HG02973 (cell line): Measurements from ENCODE around the gene BRCA2.
A peak's percentile ranks its signal among the peaks of the same experiment; 100 is the strongest.

Experiments
- ATAC-seq: cut with Tn5 transposase; IDR thresholded peaks from one replicate; pipeline ENCODE4 v1.9.1; 2021; ENCODE audit warnings: moderate library complexity; ENCODE audit not compliant: unreplicated experiment

The BRCA2 gene

GRCh38 chr13:32315238-32316027 lies at the start of gene BRCA2, which contains the start of gene ZAR1L:
Gene BRCA2, plus strand, starts transcription at chr13:32315508. Its CDS starts 953 bp downstream, at chr13:32316461.
Gene ZAR1L, minus strand, starts transcription at chr13:32315363. Its CDS starts 3,438 bp downstream, at chr13:32311925.
- ATAC-seq: peak; percentile 90

DNA sequence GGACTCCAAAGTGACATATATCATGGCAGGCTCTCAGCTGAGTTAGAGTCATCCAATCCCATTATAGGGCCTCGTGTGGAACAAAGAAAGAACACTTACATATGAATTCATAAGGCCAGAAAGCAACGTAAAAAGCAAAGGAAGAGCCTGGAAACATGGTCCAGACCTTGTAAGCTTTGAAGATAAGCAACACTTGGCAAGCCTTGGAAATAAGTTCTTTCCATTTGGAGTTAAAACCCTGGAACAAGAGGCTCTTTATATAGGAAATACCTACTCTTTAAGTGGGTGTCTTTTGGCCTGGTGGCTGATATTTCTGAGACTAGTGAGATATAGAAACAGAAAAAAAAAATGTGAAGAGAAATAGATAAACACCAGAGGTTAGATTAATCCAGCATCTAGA lies 49.6 kb upstream of the BRCA2 start:
- ATAC-seq: no peak

DNA sequence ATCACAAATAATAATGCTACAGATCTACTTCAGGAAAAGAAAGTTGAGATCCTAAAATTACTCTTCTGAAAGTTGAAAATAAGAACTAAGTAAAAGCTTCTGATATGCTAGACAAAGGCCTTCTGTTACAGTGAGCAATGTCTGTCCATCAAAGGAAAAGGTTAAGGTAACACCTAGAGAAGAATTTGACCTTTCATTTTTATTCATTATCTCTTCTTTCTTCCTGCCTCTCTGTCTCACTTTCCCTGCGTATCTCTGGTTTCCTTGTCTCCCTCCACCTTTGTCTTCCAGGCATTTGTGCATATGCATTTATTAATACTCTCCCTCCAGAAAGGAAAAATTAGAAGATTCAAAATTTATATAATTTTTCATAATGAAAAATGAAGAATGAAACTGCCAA lies 49.2 kb upstream of the BRCA2 start:
- ATAC-seq: no peak

GRCh38 chr13:32267836-32268439 lies 47.4 kb upstream of the BRCA2 start:
- ATAC-seq: peak; percentile 94

GRCh38 chr13:32272021-32272683 lies 43.2 kb upstream of the BRCA2 start:
- ATAC-seq: no peak

- no peak for ATAC-seq
Measured at GRCh38 chr13:32277839-32278238, 37.5 kb upstream of the BRCA2 start.

DNA sequence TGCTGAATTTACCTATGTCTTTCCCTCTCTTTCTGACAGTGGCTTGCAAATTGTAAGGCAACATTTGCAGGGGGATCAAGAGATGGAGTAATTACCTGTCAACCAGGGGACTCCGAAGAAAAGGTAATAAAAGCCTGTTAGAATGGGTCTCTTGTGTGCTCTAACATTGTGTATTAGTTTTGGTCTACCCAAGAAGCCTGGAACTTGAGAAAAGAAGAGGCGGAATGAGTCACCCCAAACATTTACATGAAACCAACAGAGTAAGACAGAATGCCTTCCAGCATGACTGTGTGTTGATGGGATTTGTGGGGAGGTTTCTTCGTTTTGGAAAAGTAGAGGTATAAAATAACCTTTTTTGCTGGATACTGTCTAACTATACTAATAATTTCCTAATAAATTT lies 36.9 kb upstream of the BRCA2 start:
- no peak for ATAC-seq

GRCh38 chr13:32281096-32281495 lies 34.2 kb upstream of the BRCA2 start:
- ATAC-seq: no peak

DNA sequence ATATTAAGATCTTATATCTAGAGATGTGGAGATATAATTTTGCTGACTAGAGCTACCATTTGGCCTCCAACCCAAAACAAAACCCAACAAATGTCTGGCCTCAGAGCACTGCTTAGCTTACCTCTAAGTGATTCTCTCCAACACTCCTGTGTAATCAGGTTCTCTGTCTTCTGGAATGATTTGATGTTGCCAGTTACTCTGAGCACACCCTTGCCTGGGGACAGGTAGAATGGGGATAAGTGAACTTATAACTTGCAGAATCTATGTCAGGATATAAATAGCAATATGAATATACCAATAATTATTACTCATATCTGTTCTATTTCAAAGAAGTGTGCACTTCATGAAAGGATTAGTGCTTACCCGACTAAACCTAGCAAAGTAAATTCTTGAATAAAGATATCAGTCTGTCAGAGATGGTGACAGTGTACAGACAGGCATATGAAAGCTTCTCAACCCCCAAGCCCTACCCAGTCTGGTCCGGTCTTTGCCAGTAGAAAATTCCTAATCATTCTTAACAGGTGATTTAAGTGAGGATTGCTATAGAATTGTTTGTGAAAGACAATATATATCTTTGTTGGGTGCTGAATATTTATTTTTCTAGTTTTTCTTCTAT lies 33.1 kb upstream of the BRCA2 start:
- no peak for ATAC-seq

DNA sequence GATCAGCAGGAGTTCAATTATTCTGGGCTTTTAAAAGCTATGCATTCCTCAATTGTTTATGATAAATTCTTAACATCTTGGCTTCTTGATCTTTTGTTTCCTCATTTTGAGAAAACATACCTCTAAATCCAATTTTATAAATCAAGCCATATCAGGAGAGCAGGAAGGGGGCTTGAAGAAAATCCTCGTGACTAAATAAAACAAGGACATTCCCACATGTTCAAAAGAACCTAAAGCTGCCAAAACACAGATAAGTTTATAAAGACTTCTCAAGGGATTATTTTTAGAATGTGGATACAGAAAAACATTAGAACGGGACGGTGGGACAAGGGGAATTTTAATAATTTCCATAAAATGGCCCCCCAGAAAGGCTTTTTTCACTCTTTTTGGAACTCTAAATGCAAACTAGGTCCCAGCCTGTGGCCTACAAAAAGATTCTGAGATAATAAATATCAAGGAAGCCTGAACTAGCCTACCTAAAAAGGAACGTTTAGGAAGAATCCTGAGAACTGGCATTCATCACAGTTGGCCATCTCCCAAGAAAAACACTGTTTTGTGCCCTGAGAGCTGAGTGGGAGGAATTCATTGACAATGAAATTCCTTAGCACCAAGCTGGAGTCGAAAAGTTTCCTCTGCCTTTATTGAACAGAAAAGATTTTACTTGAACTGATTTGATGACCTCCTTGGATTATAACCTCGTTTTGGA lies 30.2 kb upstream of the BRCA2 start:
- no peak for ATAC-seq

DNA sequence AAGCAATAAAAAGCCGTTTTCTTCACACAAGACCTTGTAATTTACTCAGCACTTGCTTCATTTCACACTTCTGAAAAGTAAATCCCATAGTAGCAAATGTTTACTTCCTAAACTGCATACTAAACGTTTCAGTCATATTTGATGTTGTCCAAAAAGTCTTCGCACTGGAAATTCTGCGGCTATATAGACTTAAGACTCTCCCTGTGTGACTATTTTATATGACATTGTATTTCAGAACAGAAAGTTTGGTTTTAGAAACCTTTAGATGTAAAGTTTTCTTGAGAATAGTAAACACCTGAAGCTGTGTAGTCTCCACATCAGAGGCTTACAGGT lies 29.7 kb upstream of the BRCA2 start:
- ATAC-seq: no peak

DNA sequence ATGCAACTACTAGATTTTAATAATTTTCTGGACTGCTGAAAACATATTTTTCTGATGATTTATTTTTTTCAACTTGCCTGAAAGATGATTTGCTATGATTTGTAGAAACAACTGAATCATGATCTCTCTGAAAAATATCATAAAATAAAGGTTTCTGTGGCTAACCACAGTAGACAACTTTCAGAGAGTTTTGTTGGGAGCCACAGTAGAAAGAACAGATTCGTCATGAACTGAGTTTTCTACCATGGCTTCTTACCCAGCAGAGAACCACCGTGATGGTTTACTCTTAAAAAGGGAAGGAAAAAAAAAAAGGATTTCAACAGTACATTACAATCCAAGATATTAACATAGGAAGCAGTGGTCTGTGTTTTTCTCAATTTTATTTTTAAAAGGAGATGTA lies 18.1 kb upstream of the BRCA2 start:
- ATAC-seq: no peak

DNA sequence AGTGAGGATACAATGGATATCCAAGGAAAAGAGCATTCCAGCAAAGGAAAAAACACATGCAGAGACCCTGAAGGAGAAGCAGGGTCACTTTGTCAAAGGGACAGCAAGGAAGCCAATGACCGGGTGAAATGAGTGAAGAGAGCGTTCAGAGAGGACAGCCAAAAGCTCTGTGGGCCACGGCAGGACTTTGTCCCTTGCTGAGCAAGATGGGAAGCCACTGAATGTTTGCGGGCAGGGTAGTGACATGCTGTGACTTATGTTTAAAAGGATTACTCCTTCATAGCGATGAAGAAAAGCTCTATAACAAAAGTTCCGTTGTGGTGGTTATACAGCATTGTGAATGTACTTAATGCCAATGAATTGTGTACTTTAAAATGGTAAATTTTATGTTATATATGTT lies 16.6 kb upstream of the BRCA2 start:
- no peak for ATAC-seq

- no peak for ATAC-seq
Measured at GRCh38 chr13:32299893-32300292, 15.4 kb upstream of the BRCA2 start.

- no peak for ATAC-seq
Measured at GRCh38 chr13:32300406-32300805, 14.9 kb upstream of the BRCA2 start.

GRCh38 chr13:32300920-32301319 lies 14.4 kb upstream of the BRCA2 start:
- ATAC-seq: no peak

GRCh38 chr13:32302461-32302860 lies 12.8 kb upstream of the BRCA2 start:
- ATAC-seq: no peak

GRCh38 chr13:32305646-32306045 lies 9.7 kb upstream of the BRCA2 start:
- ATAC-seq: no peak

DNA sequence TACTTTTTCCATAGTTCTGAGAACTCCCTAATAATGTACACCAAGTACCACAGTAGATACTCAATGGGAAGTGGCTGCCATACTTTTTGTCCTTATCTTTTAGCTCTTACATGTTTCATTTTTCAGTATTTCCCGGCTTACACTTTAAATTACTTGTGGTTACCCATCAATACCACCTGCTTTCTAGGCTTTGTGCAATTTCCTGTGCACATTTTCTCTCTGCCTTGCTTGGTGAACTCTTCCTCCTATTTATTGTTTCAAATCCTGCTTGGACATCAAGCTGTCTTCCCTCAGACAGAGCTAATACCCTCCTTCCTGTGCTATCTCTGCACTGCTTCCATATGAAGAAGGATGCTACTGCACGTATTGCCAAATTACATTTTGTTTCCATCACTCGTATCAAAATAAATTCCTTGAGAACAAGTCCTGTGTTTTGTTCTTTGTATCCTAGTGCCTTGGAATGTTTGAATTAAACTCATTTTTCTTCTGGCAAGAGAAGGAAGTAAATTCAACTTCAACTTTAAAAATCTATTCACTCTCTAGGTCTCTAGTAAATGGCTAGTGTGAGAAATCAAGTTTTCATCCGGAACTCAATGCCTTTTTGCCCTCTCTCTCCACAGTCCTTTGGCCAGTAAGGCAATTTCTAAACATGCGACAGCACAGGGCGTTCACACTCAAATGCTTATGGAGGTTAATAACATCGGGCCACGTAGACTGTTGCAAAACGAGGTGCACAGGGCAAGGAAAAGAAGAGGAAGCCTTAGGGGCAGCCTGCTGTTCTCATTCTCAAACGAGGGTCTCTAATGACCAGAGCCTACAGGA lies 5.8 kb upstream of the BRCA2 start:
- ATAC-seq: peak; percentile 14

DNA sequence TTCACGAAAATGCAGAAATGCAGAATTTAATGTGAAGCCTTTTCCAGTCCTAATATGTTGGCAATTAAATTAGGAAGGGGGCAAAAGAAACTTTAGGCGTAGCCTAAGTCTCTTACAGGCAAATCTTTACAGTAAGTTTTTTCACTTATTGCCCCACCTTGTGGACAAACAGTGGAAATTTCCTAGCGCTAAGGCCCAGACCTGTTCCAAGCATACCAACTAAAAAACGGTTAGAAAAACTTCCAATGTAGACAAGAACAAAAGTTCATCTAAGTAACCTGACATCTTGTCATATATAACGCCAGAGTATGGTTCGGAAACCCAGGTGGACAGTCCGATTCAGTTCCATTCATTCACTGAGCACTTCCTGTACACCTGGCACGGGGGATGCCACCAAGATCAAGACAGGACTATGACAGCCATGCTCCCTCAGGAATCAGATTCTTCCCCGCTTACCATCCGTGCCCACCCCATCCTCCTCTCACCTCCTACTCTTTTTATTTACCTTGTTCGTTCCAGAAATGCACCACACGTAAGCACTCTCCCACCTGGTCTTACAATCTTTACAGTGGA lies 5.1 kb upstream of the BRCA2 start:
- ATAC-seq: peak; percentile 59
